Measurements from ENCODE around the gene ERFL.

Gene ERFL

GRCh38 chr19:41901707-41902360, 26.4 kb downstream of the ERFL start:
- FAIRE-seq (no peak), DNase-seq (ENCODE audit: low spot score) (no peak)

DNA sequence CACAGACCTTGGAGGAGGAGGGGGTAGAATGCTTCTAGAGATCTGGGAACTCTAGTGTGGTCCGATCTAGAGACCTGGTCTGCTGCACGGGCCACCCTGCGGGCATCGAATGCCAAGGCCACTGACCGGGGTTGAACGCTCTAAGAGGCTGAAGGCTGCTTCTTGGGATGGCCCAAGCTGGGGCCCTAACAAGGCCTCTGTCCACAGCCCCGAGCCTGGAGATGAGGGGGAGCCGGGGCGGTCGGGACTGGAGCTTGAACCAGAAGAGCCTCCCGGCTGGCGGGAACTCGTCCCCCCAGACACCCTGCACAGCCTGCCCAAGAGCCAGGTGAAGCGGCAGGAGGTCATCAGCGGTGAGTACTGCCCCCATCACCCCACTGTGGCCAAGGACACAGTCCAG, 30.0 kb downstream of the ERFL start:
- FAIRE-seq (no peak), DNase-seq (ENCODE audit: low spot score) (no peak)

DNA sequence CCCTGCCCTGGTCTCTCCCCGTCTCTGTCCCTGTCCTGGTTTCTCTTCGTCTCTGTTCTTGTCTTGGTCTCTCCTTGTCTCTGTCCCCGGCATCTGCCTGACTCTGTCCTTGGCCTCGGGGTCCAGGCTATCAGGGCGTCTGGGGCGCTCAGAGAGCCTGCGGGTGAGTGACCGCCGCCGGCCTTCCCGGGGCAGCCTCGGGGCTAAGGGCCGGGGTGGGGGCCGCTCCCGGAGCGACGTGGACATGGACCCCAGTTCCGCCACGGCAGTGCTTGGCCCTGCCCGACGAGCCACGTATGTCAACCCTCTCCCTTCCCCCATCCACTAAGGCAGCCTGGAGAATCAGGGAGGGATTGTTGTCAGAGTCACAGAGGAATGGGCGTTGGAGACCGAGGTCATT, 30.4 kb downstream of the ERFL start:
- no peak for FAIRE-seq
- no peak for DNase-seq (ENCODE audit: low spot score)

DNA sequence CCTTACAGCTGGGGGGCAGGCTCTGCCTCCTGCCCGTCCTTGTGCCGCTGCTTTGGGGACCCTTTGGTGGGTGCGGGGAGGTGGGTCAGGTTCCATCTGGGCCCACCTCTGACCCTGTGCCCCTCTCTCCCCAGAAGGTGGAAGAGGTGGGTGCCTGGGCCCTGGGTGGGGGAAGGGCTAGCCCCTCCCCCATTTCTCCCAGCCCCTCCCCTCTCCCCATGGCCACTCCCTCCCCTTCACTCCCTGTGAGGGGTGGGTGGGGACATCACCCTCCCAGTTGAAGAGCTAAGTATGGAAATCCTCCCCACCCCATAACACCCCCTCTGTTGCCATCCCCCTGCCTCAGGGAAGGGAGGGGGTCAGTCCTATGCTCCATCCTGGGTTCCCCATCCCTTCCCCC, 31.1 kb downstream of the ERFL start:
- no peak for DNase-seq (ENCODE audit: low spot score)
- no peak for FAIRE-seq

- FAIRE-seq (no peak), DNase-seq (ENCODE audit: low spot score) (no peak)
Measured at GRCh38 chr19:41896581-41896942, 31.7 kb downstream of the ERFL start.

GRCh38 chr19:41895745-41896580, 32.3 kb downstream of the ERFL start:
- FAIRE-seq: no peak
- no peak for DNase-seq (ENCODE audit: low spot score)

- DNase-seq (ENCODE audit: low spot score) (no peak), FAIRE-seq (no peak)
Measured at GRCh38 chr19:41894350-41894749, 33.9 kb downstream of the ERFL start.

- FAIRE-seq (no peak), DNase-seq (ENCODE audit: low spot score) (no peak)
Measured at GRCh38 chr19:41893899-41894298, 34.4 kb downstream of the ERFL start.

DNA sequence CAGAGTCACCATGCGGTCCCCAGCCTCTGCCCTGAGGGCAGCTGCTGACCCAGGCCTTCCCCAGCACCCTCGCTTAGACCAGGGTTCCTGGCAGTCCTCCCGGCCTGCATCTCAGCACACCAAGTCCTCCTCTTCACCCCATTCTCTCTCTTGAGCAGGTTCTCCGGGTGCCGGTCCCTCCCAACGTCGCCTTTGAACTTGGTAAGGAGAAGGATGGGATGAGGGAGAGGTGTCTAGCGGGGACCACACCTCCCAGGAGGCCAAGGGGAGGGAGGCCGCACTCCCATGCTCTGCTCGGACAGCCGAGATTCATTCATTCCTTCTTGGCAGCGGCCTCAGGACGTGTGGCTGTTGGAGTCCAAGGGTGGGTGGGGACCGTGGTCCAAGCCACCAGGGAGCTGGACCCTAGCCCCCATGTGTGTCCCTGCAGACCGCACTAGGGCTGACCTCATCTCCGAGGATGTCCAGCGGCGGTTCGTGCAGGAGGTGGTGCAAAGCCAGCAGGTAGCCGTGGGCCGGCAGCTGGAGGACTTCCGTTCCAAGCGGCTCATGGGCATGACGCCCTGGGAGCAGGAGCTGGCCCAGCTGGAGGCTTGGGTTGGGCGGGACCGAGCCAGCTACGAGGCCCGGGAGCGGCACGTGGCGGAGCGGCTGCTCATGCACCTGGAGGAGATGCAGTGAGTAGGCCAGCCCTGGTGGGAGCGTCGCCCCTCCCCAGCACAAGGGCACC, 35.9 kb downstream of the ERFL start:
- FAIRE-seq: no peak
- no peak for DNase-seq (ENCODE audit: low spot score)

DNA sequence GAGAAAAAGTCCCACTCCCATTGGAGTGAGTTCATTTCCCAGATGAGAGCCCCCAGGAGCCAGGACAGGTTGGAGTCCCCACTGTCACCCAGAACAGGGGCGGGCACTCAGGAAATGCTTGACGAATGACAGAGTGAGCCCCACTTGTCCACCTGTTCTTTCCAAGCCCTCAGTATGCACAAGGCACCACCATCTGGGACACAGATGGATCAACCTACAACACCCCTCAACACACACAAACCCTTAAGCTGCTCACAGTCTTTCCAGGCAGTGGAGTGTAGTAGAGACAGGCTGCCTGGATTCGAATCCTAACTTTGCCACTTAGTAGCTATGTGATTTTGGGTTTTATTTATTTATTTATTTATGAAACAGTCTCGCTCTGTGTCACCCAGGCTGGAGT, 37.3 kb downstream of the ERFL start:
- DNase-seq (ENCODE audit: low spot score) (no peak), FAIRE-seq (no peak)

DNA sequence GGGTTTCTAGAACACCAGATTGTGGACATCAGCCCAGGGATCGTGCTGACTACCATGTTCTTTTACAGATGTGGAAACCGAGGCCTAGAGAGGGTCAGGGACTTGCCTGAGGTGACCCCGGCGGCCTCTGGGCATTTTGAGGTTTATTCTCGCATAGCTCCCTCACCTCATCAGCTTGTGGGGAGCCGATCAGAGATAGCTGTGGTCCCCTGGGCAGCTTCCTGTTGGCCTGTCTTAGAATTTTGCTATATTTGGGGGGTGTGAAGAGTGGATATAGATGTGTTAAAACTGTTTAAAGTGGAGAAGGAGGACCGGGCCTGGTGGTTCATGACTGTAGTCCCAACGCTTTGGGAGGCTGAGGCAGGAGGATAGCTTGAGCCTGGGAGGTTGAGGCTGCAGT, 38.4 kb downstream of the ERFL start:
- DNase-seq (ENCODE audit: low spot score): no peak
- no peak for FAIRE-seq

- FAIRE-seq: no peak
- DNase-seq (ENCODE audit: low spot score): no peak
Measured at GRCh38 chr19:41888926-41889325, 39.3 kb downstream of the ERFL start.

DNA sequence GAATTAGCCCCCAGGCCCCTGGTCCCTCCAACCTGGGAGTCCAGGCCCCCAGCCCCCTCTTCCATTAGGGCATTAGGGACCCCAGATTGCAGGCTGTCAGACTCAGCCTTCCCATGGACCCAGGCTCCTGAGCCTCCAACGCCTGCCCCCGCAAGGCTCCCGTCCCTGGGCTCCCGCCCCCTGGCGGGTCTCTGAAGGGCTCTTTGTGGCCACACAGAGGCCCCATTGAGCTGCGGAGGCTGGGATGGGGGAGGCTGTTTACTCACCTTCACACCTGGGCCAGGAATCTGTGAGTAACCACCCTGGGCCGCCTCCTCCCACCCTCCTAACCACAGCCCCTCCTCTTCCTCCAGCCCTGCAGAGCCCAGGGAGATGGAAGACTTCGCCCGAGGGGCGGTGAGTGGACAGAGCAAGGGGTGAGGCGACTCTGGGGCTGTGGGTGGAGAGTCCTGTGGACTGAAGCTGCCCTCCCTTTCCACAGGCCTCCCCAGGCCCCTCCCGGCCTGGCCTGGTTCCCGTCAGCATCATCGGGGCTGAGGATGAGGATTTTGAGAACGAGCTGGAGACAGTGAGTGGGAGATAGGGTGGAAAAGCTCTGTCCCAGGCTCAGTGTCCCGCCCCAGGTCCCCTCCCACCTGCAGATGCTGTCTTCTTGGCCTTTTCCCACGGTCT, 40.4 kb downstream of the ERFL start:
- DNase-seq (ENCODE audit: low spot score) (peak; percentile 23), FAIRE-seq (no peak)

DNA sequence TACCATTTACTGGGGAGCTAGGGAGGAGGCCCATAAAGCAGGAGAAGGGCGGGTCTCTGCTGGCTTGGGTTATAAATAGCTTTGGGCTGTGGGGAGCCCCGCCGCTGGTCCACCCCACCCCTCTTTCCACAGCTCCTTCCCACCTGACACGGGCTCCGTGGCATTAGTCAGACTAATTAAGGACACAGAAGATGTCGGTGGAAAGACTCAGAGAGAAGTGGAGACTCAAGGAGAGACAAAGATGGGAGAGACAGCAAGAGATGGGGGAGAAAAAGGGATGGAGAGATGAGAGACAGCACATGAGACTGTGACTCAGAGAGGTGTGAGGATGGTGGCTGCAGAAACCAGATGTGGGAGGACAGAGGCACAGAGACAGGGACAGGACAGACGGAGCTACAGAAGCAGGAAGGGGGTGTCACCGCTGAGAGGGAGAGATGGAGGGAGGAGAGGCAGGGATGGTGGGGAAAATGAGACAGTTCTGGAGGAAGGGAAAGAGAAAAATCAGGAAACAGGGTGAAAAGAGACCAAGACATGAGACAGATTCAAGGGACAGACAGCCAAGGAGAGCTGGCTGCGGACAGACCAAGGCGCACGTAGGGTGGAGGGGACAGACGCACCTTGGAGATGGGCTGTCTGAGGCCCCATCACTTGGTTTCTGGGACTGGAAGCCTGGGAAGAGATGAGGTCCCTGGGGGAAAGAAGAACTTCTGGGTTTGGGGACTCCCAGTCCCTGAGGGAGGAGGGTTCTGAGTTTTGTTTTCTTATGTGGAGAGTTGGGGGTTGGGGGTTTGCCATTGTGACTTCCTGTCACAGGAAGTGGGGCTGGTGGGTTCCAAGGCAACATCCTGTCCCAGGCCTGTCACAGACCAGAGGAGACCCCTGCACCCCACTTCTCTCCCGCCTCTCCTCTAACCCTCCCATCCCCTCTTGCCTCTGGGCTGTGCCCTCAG, 41.2 kb downstream of the ERFL start:
- no peak for FAIRE-seq
- no peak for DNase-seq (ENCODE audit: low spot score)

DNA sequence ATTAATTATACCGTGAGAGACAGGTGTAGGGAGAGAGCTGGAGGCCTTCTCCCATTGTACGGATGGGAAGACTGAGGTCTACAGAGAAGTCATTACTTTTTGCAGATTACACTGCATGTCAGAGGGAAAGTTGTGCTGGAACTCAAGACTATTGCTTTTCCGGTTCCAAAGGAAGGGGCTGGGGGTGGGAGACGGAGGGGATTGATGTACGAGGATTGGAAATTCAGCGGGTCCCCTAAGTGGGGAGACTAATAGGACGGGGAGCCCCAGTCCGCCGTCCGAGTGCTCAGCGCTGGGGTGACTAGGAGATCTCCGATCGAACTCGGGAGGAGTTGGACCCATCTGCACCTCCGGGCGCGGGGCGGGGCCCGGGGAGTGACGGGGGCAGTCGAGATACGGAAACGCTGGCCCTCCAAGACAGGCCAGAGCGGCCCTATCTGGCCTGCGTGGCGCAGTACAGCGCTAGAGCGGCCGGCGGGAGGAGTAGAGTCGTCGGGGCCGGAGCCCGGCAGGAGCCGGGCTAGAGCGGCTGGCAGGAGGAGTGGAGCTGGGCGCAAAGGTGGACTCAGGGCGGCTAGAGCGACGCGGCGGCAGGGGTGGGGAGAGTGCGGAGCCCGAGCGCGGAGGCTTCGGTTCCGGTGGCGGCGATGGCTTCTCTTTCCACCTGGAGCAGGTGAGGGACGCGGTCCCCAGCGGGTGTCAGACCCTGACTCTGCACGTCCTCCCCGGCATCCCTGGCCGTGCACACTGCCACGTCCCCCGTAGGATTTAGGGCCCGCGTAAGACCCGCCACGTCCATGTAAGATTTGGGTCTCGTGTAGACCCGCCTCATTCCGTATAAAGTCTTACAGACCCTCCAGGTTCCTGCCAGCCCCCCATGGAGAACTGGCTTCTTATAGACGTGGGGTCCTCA, 44.2 kb downstream of the ERFL start:
- DNase-seq (ENCODE audit: low spot score): peak; percentile 89
- FAIRE-seq: peak; percentile 74

DNA sequence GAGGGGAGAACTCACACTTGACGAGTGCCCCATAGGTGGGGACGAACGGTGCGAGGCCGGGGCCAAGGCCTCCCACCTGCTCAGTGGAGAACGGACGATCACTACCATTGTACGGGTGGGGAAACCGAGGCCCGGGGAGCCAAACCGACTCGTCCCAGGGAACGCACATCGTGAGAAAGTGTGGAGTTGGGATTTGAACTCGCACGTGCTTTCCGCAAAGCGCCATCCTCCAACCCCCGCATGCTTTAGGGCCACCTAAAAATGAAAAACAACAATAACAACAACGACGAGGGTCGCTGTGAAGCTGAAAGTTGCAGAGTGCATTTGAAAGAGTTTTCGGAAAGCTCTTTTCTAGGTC, 44.8 kb downstream of the ERFL start:
- no peak for FAIRE-seq
- DNase-seq (ENCODE audit: low spot score): no peak

DNA sequence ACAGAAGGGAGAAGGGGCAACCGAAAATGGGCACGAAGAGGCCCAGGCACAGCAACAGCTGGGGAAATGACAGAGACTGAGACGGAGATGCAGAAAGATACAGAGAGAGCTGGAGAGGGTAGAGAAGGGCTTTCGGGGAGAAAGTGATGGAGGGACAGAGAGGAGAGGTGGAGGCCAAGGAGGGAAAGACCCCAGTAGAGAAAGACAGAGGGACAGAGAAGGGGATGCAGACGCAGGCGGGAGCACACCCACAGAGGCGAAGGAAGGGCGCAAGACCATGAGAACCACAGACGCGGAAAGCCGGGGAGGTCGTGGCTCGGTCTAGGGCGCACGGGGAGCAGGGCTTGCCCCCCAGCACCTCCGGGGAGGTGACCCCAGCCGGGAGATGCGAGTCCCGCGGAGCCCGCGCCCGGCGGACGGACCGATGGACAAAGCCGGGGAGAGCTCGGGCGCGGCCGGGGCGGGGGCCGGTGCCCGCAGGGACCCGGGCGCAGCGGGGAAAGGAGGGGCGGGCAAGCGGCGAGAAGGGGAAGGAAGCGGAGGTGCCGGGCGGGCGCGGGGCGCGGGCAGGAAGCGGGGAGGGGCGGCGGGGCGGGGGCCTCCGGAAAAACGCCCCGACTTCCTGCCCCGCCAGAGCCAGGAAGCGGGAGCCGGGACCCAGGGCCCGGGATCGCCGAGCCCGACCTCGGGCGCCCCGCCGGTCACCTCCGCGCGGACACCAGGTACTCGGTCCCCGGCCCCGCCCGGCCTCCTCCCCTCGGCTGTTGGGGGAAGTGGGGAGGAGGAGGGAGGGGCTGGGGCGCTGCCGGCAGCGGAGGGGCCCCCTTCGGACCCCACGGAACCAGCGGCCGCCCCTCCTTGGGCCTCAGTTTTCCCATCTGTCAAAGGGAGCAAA, 45.4 kb downstream of the ERFL start, which contains the start of gene ARHGEF1:
TSS of gene ARHGEF1 (plus strand) at position 617 of the 895 bp plus-strand sequence. CDS start 4,899 bp downstream, outside the sequence.
- DNase-seq (ENCODE audit: low spot score) (peak; percentile 15), FAIRE-seq (no peak)

DNA sequence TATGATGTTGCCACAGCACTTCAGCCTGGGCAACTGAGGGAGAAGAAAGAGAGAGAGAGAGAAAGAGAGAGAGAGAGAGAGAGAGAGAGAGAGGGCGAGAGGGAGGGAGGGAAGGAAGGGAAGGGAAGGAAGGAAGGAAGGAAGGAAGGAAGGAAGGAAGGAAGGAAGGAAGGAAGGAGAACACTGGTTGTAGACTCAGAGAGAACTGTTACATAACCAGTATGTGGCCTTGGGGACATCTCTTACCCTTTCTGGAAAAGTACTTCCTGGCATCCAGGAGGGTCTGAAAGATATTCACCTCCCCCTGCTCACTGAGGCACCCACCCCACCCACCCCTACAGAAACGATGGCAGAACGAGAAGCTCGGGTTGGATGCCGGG, 47.9 kb downstream of the ERFL start:
- FAIRE-seq (no peak), DNase-seq (ENCODE audit: low spot score) (no peak)
